ENCODE measurements around the gene VPS13D.
"Not testable (repeated sequence)": the region's sequence is repeated elsewhere in the genome, so short reads cannot be mapped to it uniquely, and the experiment has no call there.

Gene VPS13D

GRCh38 chr1:12200208-12200607 lies 29.6 kb upstream of the VPS13D start:
- DNase-seq (ENCODE audit: low read depth in 3 of 3), result no peak

- DNase-seq (ENCODE audit: low read depth in 3 of 3), result no peak
These were observed 28.3 kb upstream of the VPS13D start for GRCh38 chr1:12201352-12202189.

DNA sequence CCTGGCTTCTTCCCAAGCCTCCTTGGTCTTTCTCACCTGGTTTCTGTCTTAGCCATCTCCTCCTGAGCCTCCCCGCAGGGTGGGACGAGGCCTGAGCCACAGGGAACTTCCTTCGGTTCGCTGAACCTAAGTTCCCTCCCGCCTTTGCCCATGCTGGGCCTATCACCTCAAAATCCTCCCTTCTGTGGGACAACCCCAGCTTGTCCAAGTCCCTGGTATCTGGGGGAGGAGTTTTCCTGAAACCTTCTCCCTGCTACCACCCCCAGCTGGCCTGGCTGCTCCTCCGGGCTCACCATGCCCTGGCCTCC lies 27.7 kb upstream of the VPS13D start:
- no peak for DNase-seq (ENCODE audit: low read depth in 3 of 3)

DNA sequence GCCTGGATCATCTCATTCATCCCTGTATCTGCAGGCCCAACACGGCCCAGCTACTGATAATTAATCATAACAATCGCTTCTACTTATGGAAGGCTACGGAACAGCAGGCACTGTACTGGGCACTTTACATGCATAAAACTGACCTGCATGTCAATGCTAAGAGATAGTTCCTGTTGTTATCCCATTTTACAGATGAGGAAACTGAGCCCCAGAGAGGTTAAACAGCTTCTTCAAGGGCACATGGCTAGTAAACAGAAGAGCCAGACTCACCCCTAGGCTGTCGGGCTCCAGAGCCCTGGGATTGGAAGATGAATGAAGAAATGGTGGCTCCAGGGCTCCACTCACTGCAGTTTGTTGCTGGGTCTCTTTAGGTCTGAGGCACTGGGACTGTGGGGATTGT lies 27.3 kb upstream of the VPS13D start:
- no peak for DNase-seq (ENCODE audit: low read depth in 3 of 3)

DNA sequence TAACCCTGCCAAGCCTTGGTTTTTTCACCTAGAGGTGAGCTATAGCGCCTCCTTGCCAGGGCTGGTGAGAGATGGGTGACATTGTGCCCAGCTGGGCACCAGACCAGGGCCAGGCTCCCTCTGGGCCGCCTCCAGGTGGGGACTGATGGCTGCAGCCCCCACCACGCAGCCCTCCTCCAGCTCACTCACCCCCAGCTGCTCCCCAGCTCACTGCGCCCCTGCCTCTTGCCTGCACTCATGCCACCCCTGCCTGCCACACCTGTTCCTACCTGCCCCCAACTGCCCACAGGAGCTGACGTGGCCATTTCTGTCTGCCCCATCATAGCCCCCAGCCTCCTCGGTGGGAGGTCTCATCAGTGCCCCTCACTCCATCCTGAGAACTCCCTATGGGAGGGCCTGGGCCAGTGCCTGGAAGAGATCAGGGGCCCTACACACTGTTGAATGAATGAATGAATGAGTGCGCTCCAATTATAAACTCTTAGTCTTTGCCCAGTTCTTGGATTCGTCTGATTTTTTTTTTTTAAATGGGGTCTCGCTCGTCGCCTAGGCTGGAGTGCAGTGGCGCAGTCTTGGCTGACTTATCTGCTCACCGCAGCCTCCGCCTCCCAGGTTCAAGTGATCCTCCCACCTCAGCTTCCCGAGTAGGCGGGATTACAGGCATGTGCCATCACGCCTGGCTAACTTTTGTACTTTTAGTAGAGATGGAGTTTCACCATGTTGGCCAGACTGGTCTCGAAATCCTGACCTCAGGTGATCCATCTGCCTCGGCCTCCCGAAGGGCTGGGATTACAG lies 26.4 kb upstream of the VPS13D start:
- no peak for DNase-seq (ENCODE audit: low read depth in 3 of 3)

GRCh38 chr1:12204140-12204539 lies 25.7 kb upstream of the VPS13D start:
- DNase-seq (ENCODE audit: low read depth in 3 of 3), result peak; percentile 17 to 52 (median 48)

DNA sequence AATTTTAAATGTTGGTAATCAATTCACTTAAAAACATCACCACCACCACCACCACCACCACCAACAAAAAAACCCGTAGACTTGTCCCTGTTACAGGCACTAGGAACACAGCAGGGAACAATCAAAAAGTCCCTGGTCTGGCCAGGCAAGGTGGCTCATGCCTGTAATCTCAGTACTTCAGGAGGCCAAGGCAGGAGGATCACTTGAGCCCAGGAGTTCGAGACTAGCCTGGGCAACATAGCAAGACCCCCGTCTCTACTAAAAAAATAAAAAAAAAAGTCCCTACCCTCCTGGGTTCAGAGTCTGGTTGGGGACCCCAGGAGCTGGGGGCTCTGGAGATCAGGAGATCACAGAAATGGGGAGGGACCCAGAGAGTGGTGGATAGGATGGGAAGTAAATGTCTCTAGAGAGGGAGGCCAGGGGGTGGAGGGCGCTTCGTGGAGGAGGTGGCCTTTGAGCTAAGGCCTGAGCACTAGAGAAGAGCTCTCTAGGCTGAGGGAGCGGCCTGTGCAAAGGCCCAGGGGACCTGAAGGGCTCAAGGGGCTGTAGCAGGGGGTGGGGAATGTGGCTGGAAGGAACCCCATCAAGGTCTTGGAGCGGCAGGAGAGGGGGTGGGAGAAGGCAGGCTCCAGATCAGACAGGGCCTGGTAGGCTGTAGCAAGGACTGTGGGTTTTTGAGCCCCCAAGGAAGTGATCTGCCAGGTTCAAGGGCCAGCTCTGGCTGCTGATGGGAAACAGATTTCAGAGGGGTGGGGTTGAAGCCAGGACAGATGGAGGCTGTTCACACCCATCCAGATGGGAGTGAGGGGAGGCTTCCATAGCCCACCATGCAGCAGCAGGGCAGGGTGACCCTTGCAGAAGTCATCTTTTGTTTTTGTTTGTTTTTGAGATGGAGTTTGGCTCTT lies 24.8 kb upstream of the VPS13D start:
- DNase-seq (ENCODE audit: low read depth in 3 of 3), result no peak

- DNase-seq (ENCODE audit: low read depth in 3 of 3), result no peak
These were observed 23.6 kb upstream of the VPS13D start for GRCh38 chr1:12206238-12206637.

DNA sequence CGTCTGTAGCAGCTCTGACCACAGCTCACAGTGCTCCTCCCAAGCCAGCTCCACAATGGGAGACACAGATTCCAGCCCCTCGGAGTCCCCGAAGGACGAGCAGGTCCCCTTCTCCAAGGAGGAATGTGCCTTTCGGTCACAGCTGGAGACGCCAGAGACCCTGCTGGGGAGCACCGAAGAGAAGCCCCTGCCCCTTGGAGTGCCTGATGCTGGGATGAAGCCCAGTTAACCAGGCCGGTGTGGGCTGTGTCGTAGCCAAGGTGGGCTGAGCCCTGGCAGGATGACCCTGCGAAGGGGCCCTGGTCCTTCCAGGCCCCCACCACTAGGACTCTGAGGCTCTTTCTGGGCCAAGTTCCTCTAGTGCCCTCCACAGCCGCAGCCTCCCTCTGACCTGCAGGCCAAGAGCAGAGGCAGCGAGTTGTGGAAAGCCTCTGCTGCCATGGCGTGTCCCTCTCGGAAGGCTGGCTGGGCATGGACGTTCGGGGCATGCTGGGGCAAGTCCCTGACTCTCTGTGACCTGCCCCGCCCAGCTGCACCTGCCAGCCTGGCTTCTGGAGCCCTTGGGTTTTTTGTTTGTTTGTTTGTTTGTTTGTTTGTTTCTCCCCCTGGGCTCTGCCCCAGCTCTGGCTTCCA lies 22.9 kb upstream of the VPS13D start:
- no peak for DNase-seq (ENCODE audit: low read depth in 3 of 3)

DNA sequence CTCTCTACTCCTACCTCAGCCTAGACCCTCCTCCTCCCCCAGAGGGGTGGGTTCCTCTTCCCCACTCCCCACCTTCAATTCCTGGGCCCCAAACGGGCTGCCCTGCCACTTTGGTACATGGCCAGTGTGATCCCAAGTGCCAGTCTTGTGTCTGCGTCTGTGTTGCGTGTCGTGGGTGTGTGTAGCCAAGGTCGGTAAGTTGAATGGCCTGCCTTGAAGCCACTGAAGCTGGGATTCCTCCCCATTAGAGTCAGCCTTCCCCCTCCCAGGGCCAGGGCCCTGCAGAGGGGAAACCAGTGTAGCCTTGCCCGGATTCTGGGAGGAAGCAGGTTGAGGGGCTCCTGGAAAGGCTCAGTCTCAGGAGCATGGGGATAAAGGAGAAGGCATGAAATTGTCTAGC lies 21.6 kb upstream of the VPS13D start:
- no peak for DNase-seq (ENCODE audit: low read depth in 3 of 3)

- DNase-seq (ENCODE audit: low read depth in 3 of 3), result peak; percentile 68 to 84 (median 81)
These were observed 20.9 kb upstream of the VPS13D start for GRCh38 chr1:12208764-12209494.

GRCh38 chr1:12209495-12209832 lies 20.4 kb upstream of the VPS13D start:
- no peak for DNase-seq (ENCODE audit: low read depth in 3 of 3)

DNA sequence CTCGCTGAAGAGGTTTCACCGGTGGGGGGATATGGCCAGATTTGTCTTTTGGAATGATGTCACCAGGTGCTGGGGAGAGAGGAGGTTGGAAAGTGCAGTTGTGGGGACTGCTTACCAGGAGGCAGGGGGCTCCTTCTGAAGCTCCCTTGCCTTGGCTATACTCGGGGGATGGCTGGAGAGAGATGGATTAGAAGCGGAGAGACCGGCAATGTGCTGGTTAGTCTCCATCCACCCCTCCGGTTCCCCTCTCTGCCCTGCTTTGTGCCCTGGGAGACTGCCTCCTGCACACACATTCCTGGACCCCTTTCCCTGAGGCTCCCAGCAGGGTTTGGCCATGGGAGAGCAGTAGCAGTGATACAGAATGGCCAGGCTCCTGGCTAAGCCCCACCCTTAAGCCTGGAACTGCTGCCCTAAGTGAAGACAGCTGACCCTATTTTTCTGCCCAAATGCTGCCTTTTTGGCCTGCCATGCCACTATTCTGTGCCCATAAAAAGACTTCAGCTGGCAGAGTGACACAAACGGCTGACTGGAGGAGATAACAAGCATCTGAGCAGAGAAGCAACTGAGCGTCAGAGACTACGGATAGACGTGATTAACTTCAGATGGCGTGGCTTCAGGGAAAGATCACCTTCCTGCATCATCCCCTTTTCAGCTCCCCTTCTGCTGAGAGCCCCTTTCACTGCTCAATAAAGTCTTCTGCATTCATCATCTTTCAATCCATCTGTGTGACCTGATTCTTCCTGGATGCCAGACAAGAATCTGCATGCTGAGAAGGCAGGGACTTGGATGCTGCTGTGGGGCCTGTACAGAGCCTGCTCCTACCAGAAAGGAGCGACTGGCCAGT lies 14.5 kb upstream of the VPS13D start:
- DNase-seq (ENCODE audit: low read depth in 3 of 3), result no peak

GRCh38 chr1:12219800-12220199 lies 10.0 kb upstream of the VPS13D start:
- DNase-seq (ENCODE audit: low read depth in 3 of 3), result no peak

GRCh38 chr1:12220890-12221289 lies 8.9 kb upstream of the VPS13D start:
- no peak for DNase-seq (ENCODE audit: low read depth in 3 of 3)

DNA sequence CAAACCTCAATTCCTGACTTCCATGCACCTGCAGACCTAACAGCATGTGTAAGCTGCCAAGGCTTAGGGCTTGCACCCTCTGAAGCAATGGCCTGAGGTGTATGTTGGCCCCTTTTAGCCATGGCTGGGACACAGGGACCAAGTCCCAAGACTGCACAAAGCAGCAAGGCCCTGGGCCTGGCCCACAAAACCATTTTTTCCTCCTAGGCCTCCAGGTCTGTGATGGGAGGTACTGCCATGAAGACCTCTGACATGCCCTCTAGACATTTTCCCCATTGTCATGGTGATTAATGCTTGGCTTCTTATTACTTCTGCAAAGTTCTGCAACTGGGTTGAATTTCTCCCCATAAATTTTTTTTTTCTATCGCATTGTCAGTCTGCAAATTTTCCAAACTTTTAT lies 7.1 kb upstream of the VPS13D start:
- DNase-seq (ENCODE audit: low read depth in 3 of 3), result not testable (repeated sequence)

DNA sequence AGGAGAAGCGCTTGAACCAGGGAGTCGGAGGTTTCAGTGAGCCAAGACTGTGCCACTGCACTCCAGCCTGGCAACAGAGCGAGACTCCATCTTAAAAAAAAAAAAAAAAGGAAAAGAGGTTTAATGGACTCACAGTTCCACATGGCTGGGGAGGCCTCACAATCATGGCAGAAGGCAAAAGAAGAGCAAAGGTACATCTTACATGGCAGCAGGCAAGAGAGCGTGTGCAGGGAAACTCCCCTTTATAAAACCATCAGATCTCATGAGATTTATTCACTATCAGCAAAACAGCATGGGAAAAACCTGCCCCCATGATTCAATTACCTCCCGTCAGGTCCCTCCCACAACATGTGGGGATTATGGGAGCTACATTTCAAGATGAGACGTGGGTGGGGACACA lies 5.7 kb upstream of the VPS13D start:
- DNase-seq (ENCODE audit: low read depth in 3 of 3), result not testable (repeated sequence)

- no peak for DNase-seq (ENCODE audit: low read depth in 3 of 3)
These were observed 851 bp upstream of the VPS13D start for GRCh38 chr1:12228979-12229378.

DNA sequence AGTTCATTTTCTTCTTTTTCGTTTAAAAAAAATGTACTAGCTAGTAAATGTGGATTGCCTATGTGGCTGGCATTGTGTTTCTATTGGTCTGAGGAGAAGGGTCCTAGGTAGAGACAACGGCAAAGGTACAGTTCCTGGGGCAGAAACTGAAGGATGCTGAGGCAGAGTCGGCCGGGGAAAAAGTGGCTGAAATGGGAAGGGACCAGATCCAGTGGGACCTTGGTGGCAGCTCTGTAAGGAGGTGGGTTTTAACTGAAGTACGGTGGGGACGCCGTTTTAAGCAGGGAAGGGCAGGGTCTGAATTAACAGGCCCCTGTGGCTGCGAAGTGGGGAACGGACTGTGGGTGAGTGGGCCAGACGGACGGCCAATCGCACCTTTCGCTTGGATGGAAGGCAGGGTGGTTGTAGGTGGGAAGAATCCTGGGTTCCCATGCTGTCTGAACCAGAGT lies 420 bp upstream of the VPS13D start:
- no peak for DNase-seq (ENCODE audit: low read depth in 3 of 3)

All from stimulated activated CD4-positive, alpha-beta T cell treated with anti-CD3 and anti-CD28 coated beads, TNF-alpha, amount 100 ng/mL, for 48 hours (primary cell).